HepG2 (cell line): ENCODE results near the gene LAMA5. TPM values are rescaled to one million over a fixed set of nuclear protein-coding genes. Genes with fewer than 3 reads are reported as not detected.
A peak's percentile ranks its signal among the peaks of the same experiment; 100 is the strongest.

Experiments used
- ATAD3A ChIP-seq: sonication (generic); formaldehyde crosslinking; IDR thresholded peaks from 2 replicates; pipeline ENCODE4 v1.4.0; 2020; ENCODE audit warnings: missing genetic modification reagents
- ATRX ChIP-seq: sonication (generic); formaldehyde crosslinking; IDR thresholded peaks from 2 replicates; pipeline ENCODE4 v1.4.0; 2020; ENCODE audit warnings: missing genetic modification reagents, borderline replicate concordance
- BATF2 ChIP-seq: sonication (generic); formaldehyde crosslinking; IDR thresholded peaks from 2 replicates; pipeline ENCODE4 v1.8.0; 2022; ENCODE audit warnings: mild to moderate bottlenecking, missing genetic modification reagents, moderate library complexity
- BRCA1 ChIP-seq: sonication (generic); formaldehyde crosslinking; IDR thresholded peaks from 2 replicates; pipeline ENCODE4 v1.4.0; 2020; ENCODE audit warnings: missing genetic modification reagents
- DBP ChIP-seq: sonication (generic); formaldehyde crosslinking; IDR thresholded peaks from 2 replicates; pipeline ENCODE4 v1.4.0; 2020; ENCODE audit warnings: missing genetic modification reagents; ENCODE audit errors: not compliant biosample characterization
- KAT7 ChIP-seq: IDR thresholded peaks from 2 replicates; pipeline ENCODE4 v1.6.1; 2018; ENCODE audit warnings: borderline replicate concordance, missing compliant biosample characterization
- NFYC ChIP-seq: IDR thresholded peaks from 2 replicates; pipeline ENCODE4 v1.6.1; 2016; ENCODE audit warnings: missing genetic modification reagents, missing compliant biosample characterization
- PAF1 ChIP-seq: IDR thresholded peaks from 2 replicates; pipeline ENCODE4 v1.6.1; 2016; ENCODE audit warnings: missing genetic modification reagents, missing compliant biosample characterization
- RNF2 ChIP-seq: fragments of 450-650 bp; conservative IDR thresholded peaks from 2 replicates; pipeline ENCODE4 v1.6.1; 2016; ENCODE audit warnings: low read depth
- SP1 ChIP-seq, 2 experiments: fragments of 450-650 bp in 1 of 2; sonication (generic) in 1 of 2; formaldehyde crosslinking in 1 of 2; IDR thresholded peaks; 2 replicates each; pipeline versions ENCODE4 v1.4.0 to v1.6.1; 2016 to 2020; ENCODE audit warnings: missing genetic modification reagents in 1 of 2
- SP140L ChIP-seq: sonication (generic); formaldehyde crosslinking; IDR thresholded peaks from 2 replicates; pipeline ENCODE4 v1.4.0; 2020; ENCODE audit warnings: missing genetic modification reagents, borderline replicate concordance
- SP5 ChIP-seq: IDR thresholded peaks from 2 replicates; pipeline ENCODE4 v1.6.1; 2016; ENCODE audit warnings: low read depth, borderline replicate concordance
- TARDBP ChIP-seq: sonication (generic); formaldehyde crosslinking; IDR thresholded peaks from 2 replicates; pipeline ENCODE4 v1.8.0; 2022; ENCODE audit warnings: mild to moderate bottlenecking, missing genetic modification reagents
- ZBTB25 ChIP-seq: IDR thresholded peaks from 2 replicates; pipeline ENCODE4 v1.6.1; 2018; ENCODE audit warnings: missing genetic modification reagents
- ZFP36 ChIP-seq: fragments of 150-350 bp; IDR thresholded peaks from 2 replicates; pipeline ENCODE4 v1.6.1; 2018; ENCODE audit warnings: borderline replicate concordance, low read length, low read depth; ENCODE audit not compliant: partially characterized antibody
- ZNF224 ChIP-seq: sonication (generic); formaldehyde crosslinking; IDR thresholded peaks from 2 replicates; pipeline ENCODE4 v1.5.0; 2020; ENCODE audit warnings: mild to moderate bottlenecking, missing genetic modification reagents
- ZNF333 ChIP-seq: sonication (generic); formaldehyde crosslinking; IDR thresholded peaks from 2 replicates; pipeline ENCODE4 v1.4.0; 2020; ENCODE audit warnings: mild to moderate bottlenecking, missing genetic modification reagents, borderline replicate concordance
- ZNF441 ChIP-seq: sonication (generic); formaldehyde crosslinking; IDR thresholded peaks from 2 replicates; pipeline ENCODE4 v1.7.0; 2021; ENCODE audit warnings: missing genetic modification reagents, borderline replicate concordance
- ZNF513 ChIP-seq: sonication (generic); formaldehyde crosslinking; conservative IDR thresholded peaks from 2 replicates; pipeline ENCODE4 v1.5.0; 2020; ENCODE audit warnings: missing genetic modification reagents
- ZNF790 ChIP-seq: sonication (generic); formaldehyde crosslinking; IDR thresholded peaks from 2 replicates; pipeline ENCODE4 v1.8.0; 2022; ENCODE audit warnings: missing genetic modification reagents, mild to moderate bottlenecking, borderline replicate concordance
- polyA plus RNA-seq, 8 experiments: library from polyadenylated mRNA; depleted of rRNA in 3 of 8; stranded (reverse) in 7 of 8; unstranded in 1 of 8; fragments of >200 nt; fragmentation: Illumina TruSeq in 4 of 8; extraction: Trizol in 4 of 8; gene quantifications; 2 replicates each; pipeline versions ENCODE4 v1.2.1 to v1.2.3, GENCODE V29; 2011 to 2016; ENCODE audit warnings: low read depth in 4 of 8, missing spikeins in 1 of 8, mixed read lengths in 1 of 8; ENCODE audit not compliant: insufficient read depth in 1 of 8
- total RNA-seq, 5 experiments: library from RNA; depleted of rRNA; stranded (reverse); fragments of >200 nt; fragmentation: Illumina TruSeq; extraction: Trizol; gene quantifications; 2 replicates each; pipeline ENCODE4 v1.2.3, GENCODE V29; 2016; ENCODE audit warnings: low read depth in 1 of 5
- TF ChIP-seq, protein P1 (sequence below): IDR thresholded peaks from 2 replicates; pipeline ENCODE4 v1.6.1; 2018; ENCODE audit warnings: missing genetic modification reagents, mild to moderate bottlenecking, missing compliant biosample characterization
- TF ChIP-seq, protein P2 (sequence below): sonication (generic); formaldehyde crosslinking; IDR thresholded peaks from 2 replicates; pipeline ENCODE4 v1.8.0; 2022; ENCODE audit warnings: missing genetic modification reagents, mild to moderate bottlenecking, moderate library complexity, borderline replicate concordance

LAMA5 gene
- total and polyA plus RNA-seq, 2 of the 13 experiments (the other 11 are each of a cell fraction or from before 2014, with no cell fraction given), result 21.0 to 44.7 TPM

DNA sequence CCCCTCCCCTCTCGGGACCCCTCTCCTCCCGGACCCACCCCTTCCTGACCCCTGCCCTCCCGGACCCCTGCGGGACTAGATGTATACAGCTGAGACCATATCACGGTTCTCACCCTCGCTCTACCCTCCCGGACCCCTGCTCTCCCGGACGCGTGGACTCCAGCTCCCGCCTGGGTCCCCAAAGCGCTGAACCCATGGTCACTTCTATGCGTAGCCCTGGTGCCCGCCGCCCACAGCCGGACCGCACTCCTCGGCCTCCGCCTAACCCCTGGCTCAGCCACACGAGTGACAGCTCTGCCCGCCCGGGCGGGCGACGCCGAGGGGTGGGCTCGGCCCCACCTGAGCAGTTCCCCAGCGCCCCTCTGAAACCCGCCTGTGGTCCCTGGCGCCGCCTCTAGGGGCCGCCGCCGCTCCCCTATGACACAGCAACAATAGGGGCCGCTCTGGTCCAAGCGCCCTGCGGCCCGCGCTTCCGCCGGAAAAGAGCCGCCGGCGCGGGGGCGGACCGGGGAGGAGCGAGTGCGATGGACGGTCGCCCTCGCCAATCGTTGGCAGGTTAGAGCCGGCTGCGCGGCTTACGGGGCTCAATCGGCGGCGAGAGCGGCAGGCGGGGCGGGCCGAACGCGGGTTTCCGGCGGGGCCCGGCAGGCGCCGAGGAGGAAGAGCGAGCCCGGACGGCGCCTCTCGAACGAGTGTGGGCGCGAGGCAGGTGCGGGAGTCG lies 64.6 kb downstream of the LAMA5 start, which contains the start of gene ADRM1 (continued):
- TF ChIP-seq PAF1 (CRISPR knock-in tag) (no peak), DBP (CRISPR knock-in tag) (no peak), BATF2 (CRISPR knock-in tag) (no peak), ZBTB25 (peak; percentile 95), SP5 (CRISPR knock-in tag) (peak; percentile 83; the same call in 1 of the 2 replicates), ZNF333 (CRISPR knock-in tag) (no peak), RNF2 (no peak), ATRX (CRISPR knock-in tag) (no peak), ATAD3A (no peak), ZNF513 (CRISPR knock-in tag) (no peak), KAT7 (CRISPR knock-in tag) (no peak), ZNF224 (CRISPR knock-in tag) (no peak; the same call in 1 of the 2 replicates), SP1 (IDR thresholded peaks at IDR 0.05) (peak; percentile 13; the same call in 1 of the 2 replicates), SP1 (CRISPR knock-in tag; IDR thresholded peaks at IDR 0.05) (peak; percentile 96), SP140L (0 out of 2 replicates have a peak, but pooled peaks have one; percentile 54), BRCA1 (no peak; the same call in 1 of the 2 replicates), ZFP36 (no peak), ZNF790 (CRISPR knock-in tag) (no peak), NFYC (CRISPR knock-in tag) (peak; percentile 97), TARDBP (CRISPR knock-in tag) (peak; percentile 28; the same call in 1 of the 2 replicates), ZNF441 (CRISPR knock-in tag) (no peak)
- TF ChIP-seq, protein P1, sequence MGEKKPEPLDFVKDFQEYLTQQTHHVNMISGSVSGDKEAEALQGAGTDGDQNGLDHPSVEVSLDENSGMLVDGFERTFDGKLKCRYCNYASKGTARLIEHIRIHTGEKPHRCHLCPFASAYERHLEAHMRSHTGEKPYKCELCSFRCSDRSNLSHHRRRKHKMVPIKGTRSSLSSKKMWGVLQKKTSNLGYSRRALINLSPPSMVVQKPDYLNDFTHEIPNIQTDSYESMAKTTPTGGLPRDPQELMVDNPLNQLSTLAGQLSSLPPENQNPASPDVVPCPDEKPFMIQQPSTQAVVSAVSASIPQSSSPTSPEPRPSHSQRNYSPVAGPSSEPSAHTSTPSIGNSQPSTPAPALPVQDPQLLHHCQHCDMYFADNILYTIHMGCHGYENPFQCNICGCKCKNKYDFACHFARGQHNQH (CRISPR knock-in tag), result peak; percentile 77
- TF ChIP-seq, protein P2, sequence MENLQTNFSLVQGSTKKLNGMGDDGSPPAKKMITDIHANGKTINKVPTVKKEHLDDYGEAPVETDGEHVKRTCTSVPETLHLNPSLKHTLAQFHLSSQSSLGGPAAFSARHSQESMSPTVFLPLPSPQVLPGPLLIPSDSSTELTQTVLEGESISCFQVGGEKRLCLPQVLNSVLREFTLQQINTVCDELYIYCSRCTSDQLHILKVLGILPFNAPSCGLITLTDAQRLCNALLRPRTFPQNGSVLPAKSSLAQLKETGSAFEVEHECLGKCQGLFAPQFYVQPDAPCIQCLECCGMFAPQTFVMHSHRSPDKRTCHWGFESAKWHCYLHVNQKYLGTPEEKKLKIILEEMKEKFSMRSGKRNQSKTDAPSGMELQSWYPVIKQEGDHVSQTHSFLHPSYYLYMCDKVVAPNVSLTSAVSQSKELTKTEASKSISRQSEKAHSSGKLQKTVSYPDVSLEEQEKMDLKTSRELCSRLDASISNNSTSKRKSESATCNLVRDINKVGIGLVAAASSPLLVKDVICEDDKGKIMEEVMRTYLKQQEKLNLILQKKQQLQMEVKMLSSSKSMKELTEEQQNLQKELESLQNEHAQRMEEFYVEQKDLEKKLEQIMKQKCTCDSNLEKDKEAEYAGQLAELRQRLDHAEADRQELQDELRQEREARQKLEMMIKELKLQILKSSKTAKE (CRISPR knock-in tag), result no peak
